PC-3 (cell line): ENCODE measurements around the gene RBM15. TPM values are rescaled to one million over a fixed set of nuclear protein-coding genes. Genes with fewer than 3 reads are reported as not detected.
A peak's percentile ranks its signal among the peaks of the same experiment; 100 is the strongest.

Experiments
- ATAC-seq: fragments of 200-7000 bp; cut with Tn5 transposase; 2 replicates; pipeline ENCODE4 v1.9.1; 2020; ENCODE audit warnings: mild to moderate bottlenecking, moderate library complexity
- BruUV-seq: library from RNA; stranded (reverse); fragments of 400-500 nt; replicated peaks from 2 replicates; lab custom pipeline; 2021; lab: Mats Ljungman, UMichigan
- CTCF ChIA-PET: fragments of 300-600 bp; sonication (Branson Sonifier 250); formaldehyde crosslinking; loops from one replicate; lab custom pipeline; 2022; ENCODE audit warnings: antibody characterized with exemption; lab: Charles Lee
- POLR2A ChIA-PET: fragments of 300-600 bp; sonication (Branson Sonifier 250); formaldehyde crosslinking; loops from one replicate; lab custom pipeline; 2022; ENCODE audit warnings: antibody characterized with exemption; ENCODE audit not compliant: unreplicated experiment; lab: Charles Lee
- DNase-seq: peaks from one replicate; pipeline ENCODE4 v3.0.0-alpha.2; 2015
- H2AFZ ChIP-seq: fragments of 300-600 bp; sonication (generic); 2 replicates; pipeline ENCODE4 v1.6.0; 2016; ENCODE audit warnings: antibody characterized with exemption, low read length
- H3F3A ChIP-seq: fragments of 300-600 bp; sonication (generic); one replicate; pipeline ENCODE4 v1.6.0; 2017; ENCODE audit warnings: antibody characterized with exemption, low read length, control low read depth, mild to moderate bottlenecking; ENCODE audit not compliant: unreplicated experiment
- H3K27ac ChIP-seq: fragments of 300-600 bp; sonication (generic); 2 replicates; pipeline ENCODE4 v1.5.1; 2016; ENCODE audit warnings: mild to moderate bottlenecking, low read length
- H3K27me3 ChIP-seq: fragments of 300-600 bp; sonication (generic); 2 replicates; pipeline ENCODE4 v1.6.1; 2016; ENCODE audit warnings: low read length, mixed read lengths
- H3K36me3 ChIP-seq: fragments of 300-600 bp; sonication (generic); 2 replicates; pipeline ENCODE4 v1.6.1; 2016; ENCODE audit warnings: low read depth, mixed run types, low read length, mixed read lengths
- H3K4me1 ChIP-seq: fragments of 300-600 bp; sonication (generic); 2 replicates; pipeline ENCODE4 v1.5.1; 2016; ENCODE audit warnings: low read length; ENCODE audit not compliant: insufficient read depth
- H3K4me2 ChIP-seq: fragments of 300-600 bp; sonication (generic); 2 replicates; pipeline ENCODE4 v1.6.0; 2016; ENCODE audit warnings: low read length
- H3K4me3 ChIP-seq: fragments of 300-600 bp; sonication (generic); 2 replicates; pipeline ENCODE4 v1.5.1; 2016; ENCODE audit warnings: mild to moderate bottlenecking, low read length, mixed read lengths
- H3K79me2 ChIP-seq: fragments of 300-600 bp; sonication (generic); 2 replicates; pipeline ENCODE4 v1.6.1; 2017; ENCODE audit warnings: low read length, mixed read lengths
- H3K9ac ChIP-seq: fragments of 300-600 bp; sonication (generic); 2 replicates; pipeline ENCODE4 v1.6.0; 2016; ENCODE audit warnings: mild to moderate bottlenecking, low read length
- H3K9me2 ChIP-seq: fragments of 300-600 bp; sonication (generic); replicated peaks from 2 replicates; pipeline ENCODE4 v1.6.1; 2016; ENCODE audit warnings: mixed run types, low read length, mixed read lengths
- H3K9me3 ChIP-seq: fragments of 300-600 bp; sonication (generic); 2 replicates; pipeline ENCODE4 v1.6.1; 2016; ENCODE audit warnings: low read length, mixed read lengths
- H4K20me1 ChIP-seq: fragments of 300-600 bp; sonication (generic); 2 replicates; pipeline ENCODE4 v1.6.1; 2016; ENCODE audit warnings: low read length, mixed read lengths
- EZH2 ChIP-seq: fragments of 300-600 bp; sonication (generic); IDR thresholded peaks from one replicate; pipeline ENCODE4 v1.6.1; 2017; ENCODE audit warnings: antibody characterized with exemption, mild to moderate bottlenecking, low read length; ENCODE audit not compliant: unreplicated experiment
- EZH2phosphoT487 ChIP-seq: fragments of 300-600 bp; sonication (generic); IDR thresholded peaks from 2 replicates; pipeline ENCODE4 v1.6.1; 2018; ENCODE audit warnings: mild to moderate bottlenecking, antibody characterized with exemption, low read length, borderline replicate concordance
- intact Hi-C: fragments of 100-400 bp; cut with micrococcal nuclease; formaldehyde crosslinking; loops from 2 replicates; pipeline ENCODE4 v1.9.0; 2023
- total RNA-seq: library from RNA; depleted of rRNA; stranded (reverse); fragments of >200 nt; gene quantifications from 2 replicates; pipeline ENCODE4 v1.2.3, GENCODE V29; 2014
- TF ChIP-seq, protein P1 (sequence below): fragments of 300-600 bp; sonication (generic); conservative IDR thresholded peaks from 2 replicates; pipeline ENCODE4 v1.5.1; 2017; ENCODE audit warnings: antibody characterized with exemption, low read depth, mild to moderate bottlenecking, low read length

Gene RBM15
- total RNA-seq, 1 experiment from 2014 or later = 41.3 TPM

DNA sequence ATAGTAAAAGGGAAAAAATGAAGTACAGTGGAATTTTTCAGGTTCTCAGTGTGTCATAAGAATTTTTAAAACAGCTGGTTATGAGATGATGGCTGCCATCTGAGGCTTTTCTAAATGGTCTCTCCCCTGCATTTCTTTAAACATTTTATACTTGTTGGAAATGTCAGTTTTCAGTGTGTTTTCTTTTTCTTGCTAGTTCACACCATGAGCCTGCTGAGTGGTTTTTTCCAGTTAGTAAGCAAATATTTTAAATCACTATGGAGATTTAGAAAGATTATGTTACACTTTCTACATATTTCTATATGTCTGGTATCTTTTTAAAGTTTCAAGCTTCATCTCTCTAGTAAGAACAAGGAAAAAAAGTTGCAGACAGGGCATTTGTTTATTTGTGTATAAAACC, 9.6 kb downstream of the RBM15 start:
- BruUV-seq = no TSS peak
- intact Hi-C loops = no loop called here
- H3K9me3 ChIP-seq = no peaks in the 10 kb centered on the region
- ChIA-PET POLR2A (interaction anchor here (0.5 to 0.6 kb wide), 3 partner anchors 8 to 568 kb away, joined by 3 to 7 read pairs (median 4); no protein-coding TSS in a partner anchor), CTCF (no interaction called here)
- no peak overlapping the region for H2AFZ ChIP-seq
- H3K9me2 ChIP-seq = no peaks in the 10 kb centered on the region
- H3K27me3 ChIP-seq = no peaks in the 10 kb centered on the region
- peaks cover 100% of the 10 kb centered on the region for H3K79me2 ChIP-seq
- H3K4me3 ChIP-seq = peak overlapping the region; percentile 9; the same call in 1 of the 2 replicates
- DNase-seq = peak; percentile 14
- no peak overlapping the region for H3K27ac ChIP-seq
- H3K9ac ChIP-seq = no peak overlapping the region
- TF ChIP-seq, protein P1, sequence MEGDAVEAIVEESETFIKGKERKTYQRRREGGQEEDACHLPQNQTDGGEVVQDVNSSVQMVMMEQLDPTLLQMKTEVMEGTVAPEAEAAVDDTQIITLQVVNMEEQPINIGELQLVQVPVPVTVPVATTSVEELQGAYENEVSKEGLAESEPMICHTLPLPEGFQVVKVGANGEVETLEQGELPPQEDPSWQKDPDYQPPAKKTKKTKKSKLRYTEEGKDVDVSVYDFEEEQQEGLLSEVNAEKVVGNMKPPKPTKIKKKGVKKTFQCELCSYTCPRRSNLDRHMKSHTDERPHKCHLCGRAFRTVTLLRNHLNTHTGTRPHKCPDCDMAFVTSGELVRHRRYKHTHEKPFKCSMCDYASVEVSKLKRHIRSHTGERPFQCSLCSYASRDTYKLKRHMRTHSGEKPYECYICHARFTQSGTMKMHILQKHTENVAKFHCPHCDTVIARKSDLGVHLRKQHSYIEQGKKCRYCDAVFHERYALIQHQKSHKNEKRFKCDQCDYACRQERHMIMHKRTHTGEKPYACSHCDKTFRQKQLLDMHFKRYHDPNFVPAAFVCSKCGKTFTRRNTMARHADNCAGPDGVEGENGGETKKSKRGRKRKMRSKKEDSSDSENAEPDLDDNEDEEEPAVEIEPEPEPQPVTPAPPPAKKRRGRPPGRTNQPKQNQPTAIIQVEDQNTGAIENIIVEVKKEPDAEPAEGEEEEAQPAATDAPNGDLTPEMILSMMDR = no peak
- TF ChIP-seq EZH2phosphoT487 (no peak), EZH2 (no peak)
- peaks cover 61% of the 10 kb centered on the region for H4K20me1 ChIP-seq
- H3K36me3 ChIP-seq = peaks cover 51% of the 10 kb centered on the region
- H3K4me1 ChIP-seq = peaks cover 51% of the 10 kb centered on the region
- H3F3A ChIP-seq = no peaks in the 10 kb centered on the region
- peak overlapping the region; percentile 33 for H3K4me2 ChIP-seq
- ATAC-seq = no peak

DNA sequence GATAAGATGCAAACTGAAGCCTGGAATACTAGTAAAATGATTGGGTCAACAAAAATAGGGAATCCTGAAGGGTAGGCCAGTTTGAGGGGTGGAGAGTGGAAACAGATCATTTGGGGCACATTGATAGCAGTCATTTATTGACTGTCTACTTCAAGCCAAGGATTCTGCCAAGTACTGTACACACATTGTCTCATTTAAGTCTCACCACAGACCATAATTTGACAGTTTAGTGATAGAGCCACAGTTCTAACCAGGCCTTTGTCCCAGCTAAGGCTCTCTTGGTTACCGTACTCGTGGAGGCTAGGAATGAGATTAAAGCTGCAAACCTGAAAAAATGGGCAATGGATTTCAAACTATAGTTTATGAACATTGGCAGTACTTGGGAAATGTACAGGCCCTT, 11.2 kb downstream of the RBM15 start:
- no peak overlapping the region for H3K27ac ChIP-seq
- H3K36me3 ChIP-seq = peaks cover 40% of the 10 kb centered on the region
- BruUV-seq = no TSS peak
- no peak overlapping the region for H3K9ac ChIP-seq
- intact Hi-C loops = no loop called here
- peaks cover 49% of the 10 kb centered on the region for H4K20me1 ChIP-seq
- no peak for DNase-seq
- ChIA-PET CTCF (no interaction called here), POLR2A (no interaction called here)
- no peaks in the 10 kb centered on the region for H3K9me2 ChIP-seq
- H3K4me3 ChIP-seq = no peak overlapping the region
- no peaks in the 10 kb centered on the region for H3K27me3 ChIP-seq
- peaks cover 39% of the 10 kb centered on the region for H3K4me1 ChIP-seq
- H3K4me2 ChIP-seq = peak overlapping the region; percentile 29; the same call in 1 of the 2 replicates
- peaks cover 99% of the 10 kb centered on the region for H3K79me2 ChIP-seq
- H3F3A ChIP-seq = peaks cover 2% of the 10 kb centered on the region
- no peak for ATAC-seq
- TF ChIP-seq EZH2 = no peak
- H2AFZ ChIP-seq = no peak overlapping the region
- no peaks in the 10 kb centered on the region for H3K9me3 ChIP-seq

GRCh38 chr1:110355321-110355720, 16.1 kb downstream of the RBM15 start:
- no peak overlapping the region for H3K9ac ChIP-seq
- H3K4me2 ChIP-seq = peak overlapping the region; percentile 20; the same call in 1 of the 2 replicates
- peaks cover 29% of the 10 kb centered on the region for H3K4me1 ChIP-seq
- CTCF ChIA-PET = no interaction called here
- no peaks in the 10 kb centered on the region for H3K9me2 ChIP-seq
- no peak overlapping the region for H3K4me3 ChIP-seq
- H3K27me3 ChIP-seq = no peaks in the 10 kb centered on the region
- no peak overlapping the region for H2AFZ ChIP-seq
- peaks cover 12% of the 10 kb centered on the region for H3F3A ChIP-seq
- TF ChIP-seq EZH2 (no peak), EZH2phosphoT487 (no peak)
- TF ChIP-seq, protein P1 = no peak
- H3K27ac ChIP-seq = no peak overlapping the region
- ATAC-seq = no peak
- intact Hi-C loops = loop anchor here (5.0 kb wide), 1 partner anchor 37 kb away; the partner anchor contains the start of gene SLC16A4
- no TSS peak for BruUV-seq
- POLR2A ChIA-PET = no interaction called here
- no peak for DNase-seq
- peaks cover 43% of the 10 kb centered on the region for H4K20me1 ChIP-seq
- peaks cover 98% of the 10 kb centered on the region for H3K79me2 ChIP-seq
- H3K9me3 ChIP-seq = no peaks in the 10 kb centered on the region
- peaks cover 10% of the 10 kb centered on the region for H3K36me3 ChIP-seq
